ENCODE measurements around the gene MYH9. TPM values are rescaled to one million over a fixed set of nuclear protein-coding genes. Genes with fewer than 3 reads are reported as not detected.

Gene MYH9
- total RNA-seq, 1 experiment from 2014 or later: 788 TPM

- in situ Hi-C loops (cut with HindIII; ENCODE audit: low pct_unique_long_range_greater_than_20kb, low sequenced_read_pairs) (no loop called here), intact Hi-C loops (cut with micrococcal nuclease; ENCODE audit: unreplicated experiment) (no loop called here)
- BruUV-seq (replicated peaks): no TSS peak
- peaks cover 95% of the 10 kb centered on the region for H3K4me1 ChIP-seq (ENCODE audit: control insufficient read depth, insufficient read depth, low read length)
- H3K36me3 ChIP-seq (ENCODE audit: control insufficient read depth, insufficient read depth, low read length): no peaks in the 10 kb centered on the region
- ChIA-PET POLR2A (interaction anchor here (0.6 to 0.9 kb wide), 2 partner anchors 14 to 23 kb away, joined by 3 to 8 read pairs; partner anchors contain the start of gene MYH9), CTCF (no interaction called here)
- H3K27ac ChIP-seq (ENCODE audit: low read length): peak overlapping the region; percentile 97
- ATAC-seq: peak; percentile 50
- TF ChIP-seq POLR2AphosphoS5 (IDR thresholded peaks at IDR 0.05; ENCODE audit: low read depth, low read length): peak; percentile 27; the same call in 1 of the 2 replicates
- TF ChIP-seq, protein P1, sequence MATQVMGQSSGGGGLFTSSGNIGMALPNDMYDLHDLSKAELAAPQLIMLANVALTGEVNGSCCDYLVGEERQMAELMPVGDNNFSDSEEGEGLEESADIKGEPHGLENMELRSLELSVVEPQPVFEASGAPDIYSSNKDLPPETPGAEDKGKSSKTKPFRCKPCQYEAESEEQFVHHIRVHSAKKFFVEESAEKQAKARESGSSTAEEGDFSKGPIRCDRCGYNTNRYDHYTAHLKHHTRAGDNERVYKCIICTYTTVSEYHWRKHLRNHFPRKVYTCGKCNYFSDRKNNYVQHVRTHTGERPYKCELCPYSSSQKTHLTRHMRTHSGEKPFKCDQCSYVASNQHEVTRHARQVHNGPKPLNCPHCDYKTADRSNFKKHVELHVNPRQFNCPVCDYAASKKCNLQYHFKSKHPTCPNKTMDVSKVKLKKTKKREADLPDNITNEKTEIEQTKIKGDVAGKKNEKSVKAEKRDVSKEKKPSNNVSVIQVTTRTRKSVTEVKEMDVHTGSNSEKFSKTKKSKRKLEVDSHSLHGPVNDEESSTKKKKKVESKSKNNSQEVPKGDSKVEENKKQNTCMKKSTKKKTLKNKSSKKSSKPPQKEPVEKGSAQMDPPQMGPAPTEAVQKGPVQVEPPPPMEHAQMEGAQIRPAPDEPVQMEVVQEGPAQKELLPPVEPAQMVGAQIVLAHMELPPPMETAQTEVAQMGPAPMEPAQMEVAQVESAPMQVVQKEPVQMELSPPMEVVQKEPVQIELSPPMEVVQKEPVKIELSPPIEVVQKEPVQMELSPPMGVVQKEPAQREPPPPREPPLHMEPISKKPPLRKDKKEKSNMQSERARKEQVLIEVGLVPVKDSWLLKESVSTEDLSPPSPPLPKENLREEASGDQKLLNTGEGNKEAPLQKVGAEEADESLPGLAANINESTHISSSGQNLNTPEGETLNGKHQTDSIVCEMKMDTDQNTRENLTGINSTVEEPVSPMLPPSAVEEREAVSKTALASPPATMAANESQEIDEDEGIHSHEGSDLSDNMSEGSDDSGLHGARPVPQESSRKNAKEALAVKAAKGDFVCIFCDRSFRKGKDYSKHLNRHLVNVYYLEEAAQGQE (IDR thresholded peaks at IDR 0.05; ENCODE audit: insufficient read depth in 1 of 2, low read depth in 2 of 2, low read length in 1 of 2): no peak
- peak; percentile 82 for DNase-seq (ENCODE audit: low read depth, low spot score)
- H3K4me3 ChIP-seq (ENCODE audit: low read depth in 2 of 2, low read length in 2 of 2): peak overlapping the region in 1 of 2 experiments; percentile 13; a peak in 2 of 4 replicates
- H3K9me3 ChIP-seq (ENCODE audit: control insufficient read depth, insufficient read depth, low read depth, low read length): no peaks in the 10 kb centered on the region
- no peaks in the 10 kb centered on the region for H3K27me3 ChIP-seq (ENCODE audit: control insufficient read depth, insufficient read depth, low read length)
Observed at GRCh38 chr22:36365020-36365411, 22.8 kb downstream of the MYH9 start.

DNA sequence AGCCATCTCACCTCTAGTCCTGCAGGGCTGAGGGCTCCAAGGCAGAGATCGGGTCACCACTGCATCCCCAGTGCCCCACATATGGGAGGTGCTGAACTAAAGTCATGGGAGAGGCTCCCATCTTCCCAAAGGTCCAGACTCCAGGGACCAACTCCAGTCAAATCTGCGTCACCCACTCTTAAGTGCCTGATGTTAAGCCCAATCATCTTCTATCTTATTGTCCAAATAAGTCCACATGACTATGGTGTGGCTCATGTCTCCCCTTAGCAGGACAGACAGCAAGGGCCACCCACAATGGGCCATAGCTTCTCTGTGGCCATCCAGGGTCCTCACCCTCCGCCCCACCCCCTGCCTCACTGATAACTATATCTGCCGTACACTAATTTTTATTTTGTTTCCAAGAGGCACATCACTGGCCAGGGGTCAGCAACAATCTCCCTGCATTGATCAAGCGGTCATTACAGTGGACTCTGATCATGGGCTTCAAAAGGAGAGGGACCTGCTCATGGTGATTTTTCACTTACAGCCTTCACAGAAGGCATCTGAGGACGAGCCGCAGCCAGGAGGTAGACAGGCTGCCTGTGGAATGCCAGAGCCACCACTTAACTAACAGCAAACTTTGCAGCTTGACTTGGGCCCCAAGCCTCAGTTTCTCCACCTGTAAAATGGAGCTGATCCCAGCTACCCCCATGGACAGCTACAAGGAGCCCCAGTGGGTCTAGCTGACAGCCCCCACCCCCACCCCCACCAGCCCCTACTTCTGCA is 23.3 kb downstream of the MYH9 start:
- ATAC-seq: no peak
- ChIA-PET CTCF (no interaction called here), POLR2A (interaction anchor here (0.6 to 0.9 kb wide), 2 partner anchors 14 to 24 kb away, joined by 3 to 8 read pairs; partner anchors contain the start of gene MYH9)
- Histone ChIP-seq H3K36me3 (ENCODE audit: control insufficient read depth, insufficient read depth, low read length) (no peaks in the 10 kb centered on the region), H3K4me3 (ENCODE audit: low read depth in 2 of 2, low read length in 2 of 2) (0 out of 4 replicates have a peak overlapping the region, but pooled peaks of 1 of the 2 experiments have one; percentile 6), H3K4me1 (ENCODE audit: control insufficient read depth, insufficient read depth, low read length) (peaks cover 94% of the 10 kb centered on the region), H3K9me3 (ENCODE audit: control insufficient read depth, insufficient read depth, low read depth, low read length) (no peaks in the 10 kb centered on the region), H3K27ac (ENCODE audit: low read length) (peak overlapping the region; percentile 97), H3K27me3 (ENCODE audit: control insufficient read depth, insufficient read depth, low read length) (no peaks in the 10 kb centered on the region)
- DNase-seq (ENCODE audit: low read depth, low spot score): no peak
- in situ Hi-C loops (cut with HindIII; ENCODE audit: low pct_unique_long_range_greater_than_20kb, low sequenced_read_pairs): no loop called here
- intact Hi-C loops (cut with micrococcal nuclease; ENCODE audit: unreplicated experiment): no loop called here
- TF ChIP-seq SIN3A (IDR thresholded peaks at IDR 0.05; ENCODE audit: borderline replicate concordance, insufficient read depth, low read depth, low read length): no peak
- no peak for TF ChIP-seq TCF7L2 (IDR thresholded peaks at IDR 0.05; ENCODE audit: low read depth, low read length)
- TF ChIP-seq, protein P2, sequence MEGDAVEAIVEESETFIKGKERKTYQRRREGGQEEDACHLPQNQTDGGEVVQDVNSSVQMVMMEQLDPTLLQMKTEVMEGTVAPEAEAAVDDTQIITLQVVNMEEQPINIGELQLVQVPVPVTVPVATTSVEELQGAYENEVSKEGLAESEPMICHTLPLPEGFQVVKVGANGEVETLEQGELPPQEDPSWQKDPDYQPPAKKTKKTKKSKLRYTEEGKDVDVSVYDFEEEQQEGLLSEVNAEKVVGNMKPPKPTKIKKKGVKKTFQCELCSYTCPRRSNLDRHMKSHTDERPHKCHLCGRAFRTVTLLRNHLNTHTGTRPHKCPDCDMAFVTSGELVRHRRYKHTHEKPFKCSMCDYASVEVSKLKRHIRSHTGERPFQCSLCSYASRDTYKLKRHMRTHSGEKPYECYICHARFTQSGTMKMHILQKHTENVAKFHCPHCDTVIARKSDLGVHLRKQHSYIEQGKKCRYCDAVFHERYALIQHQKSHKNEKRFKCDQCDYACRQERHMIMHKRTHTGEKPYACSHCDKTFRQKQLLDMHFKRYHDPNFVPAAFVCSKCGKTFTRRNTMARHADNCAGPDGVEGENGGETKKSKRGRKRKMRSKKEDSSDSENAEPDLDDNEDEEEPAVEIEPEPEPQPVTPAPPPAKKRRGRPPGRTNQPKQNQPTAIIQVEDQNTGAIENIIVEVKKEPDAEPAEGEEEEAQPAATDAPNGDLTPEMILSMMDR (IDR thresholded peaks at IDR 0.05): no peak
- TF ChIP-seq, protein P1 (IDR thresholded peaks at IDR 0.05; ENCODE audit: insufficient read depth in 1 of 2, low read depth in 2 of 2, low read length in 1 of 2): no peak
- TF ChIP-seq POLR2AphosphoS5 (IDR thresholded peaks at IDR 0.05; ENCODE audit: low read depth, low read length): no peak
- BruUV-seq (replicated peaks): no TSS peak

Data from Panc1 (cell line).